Left ventricle myocardium inferior (tissue), 1 donor: Measurements from ENCODE around the gene OSBPL8. TPM values are rescaled to one million over a fixed set of nuclear protein-coding genes. Genes with fewer than 3 reads are reported as not detected.

ENCODE experiments used
- DNase-seq: peaks from one replicate; pipeline ENCODE4 v3.0.0-alpha.2; 2020
- H3K27ac ChIP-seq: fragments of 200-600 bp; replicated peaks from 2 replicates; pipeline ENCODE4 v1.8.0; 2021
- H3K27me3 ChIP-seq: fragments of 200-600 bp; 2 replicates; pipeline ENCODE4 v1.8.0; 2021; ENCODE audit warnings: low read depth
- H3K36me3 ChIP-seq: fragments of 200-600 bp; 2 replicates; pipeline ENCODE4 v1.8.0; 2021
- H3K4me1 ChIP-seq: fragments of 200-600 bp; 2 replicates; pipeline ENCODE4 v1.8.0; 2021
- H3K4me3 ChIP-seq: fragments of 200-600 bp; 2 replicates; pipeline ENCODE4 v1.8.0; 2021; ENCODE audit warnings: mild to moderate bottlenecking, moderate library complexity
- H3K9me3 ChIP-seq: fragments of 200-600 bp; replicated peaks from 2 replicates; pipeline ENCODE4 v1.8.0; 2021
- CTCF ChIP-seq: fragments of 200-600 bp; IDR thresholded peaks from 2 replicates; pipeline ENCODE4 v1.8.0; 2021; ENCODE audit warnings: antibody characterized with exemption, mild to moderate bottlenecking, borderline replicate concordance
- intact Hi-C: fragments of 100-400 bp; cut with micrococcal nuclease; formaldehyde crosslinking; loops from one replicate; pipeline ENCODE4 v1.11.0; 2022
- total RNA-seq: library from RNA; stranded (reverse); fragmentation: NEBNext Ultra II Directional; extraction: Animal tissue kit (Norgen Biotek cat#: 25700); gene quantifications from one replicate; pipeline ENCODE4 v1.2.1, GENCODE V29; 2021
- donor health status: DM: no; HTN: yes; CAD: no; lungs with severe emphysema.

The OSBPL8 gene
- total RNA-seq, 1 donor from 2014 or later = 28.9 TPM

- intact Hi-C loops = no loop called here
- peaks cover 45% of the 10 kb centered on the region for H3K4me1 ChIP-seq
- no peak for TF ChIP-seq CTCF
- no peaks in the 10 kb centered on the region for H3K9me3 ChIP-seq
- no peaks in the 10 kb centered on the region for H3K36me3 ChIP-seq
- H3K27ac ChIP-seq = peak overlapping the region; percentile 84
- DNase-seq = no peak
- peak overlapping the region; percentile 29 for H3K4me3 ChIP-seq
- no peaks in the 10 kb centered on the region for H3K27me3 ChIP-seq
Measured at GRCh38 chr12:76470028-76470939, 89.3 kb downstream of the OSBPL8 start.

- intact Hi-C loops = no loop called here
- Histone ChIP-seq H3K27ac (peak overlapping the region; percentile 62), H3K27me3 (no peaks in the 10 kb centered on the region), H3K4me3 (no peak overlapping the region), H3K9me3 (no peaks in the 10 kb centered on the region), H3K36me3 (no peaks in the 10 kb centered on the region), H3K4me1 (peaks cover 51% of the 10 kb centered on the region)
- no peak for TF ChIP-seq CTCF
- DNase-seq = no peak
Measured at GRCh38 chr12:76464631-76465166, 94.9 kb downstream of the OSBPL8 start.

GRCh38 chr12:76462668-76463224 is 96.8 kb downstream of the OSBPL8 start:
- H3K27me3 ChIP-seq = no peaks in the 10 kb centered on the region
- intact Hi-C loops = no loop called here
- no peaks in the 10 kb centered on the region for H3K36me3 ChIP-seq
- H3K27ac ChIP-seq = no peak overlapping the region
- H3K4me3 ChIP-seq = no peak overlapping the region
- TF ChIP-seq CTCF = no peak
- peaks cover 40% of the 10 kb centered on the region for H3K4me1 ChIP-seq
- no peak for DNase-seq
- H3K9me3 ChIP-seq = no peaks in the 10 kb centered on the region

GRCh38 chr12:76460807-76461206 is 98.8 kb downstream of the OSBPL8 start:
- no peak for DNase-seq
- Histone ChIP-seq H3K27me3 (no peaks in the 10 kb centered on the region), H3K27ac (no peak overlapping the region), H3K9me3 (no peaks in the 10 kb centered on the region), H3K4me1 (peaks cover 38% of the 10 kb centered on the region), H3K4me3 (no peak overlapping the region), H3K36me3 (no peaks in the 10 kb centered on the region)
- TF ChIP-seq CTCF = no peak
- intact Hi-C loops = no loop called here

- no peak for TF ChIP-seq CTCF
- Histone ChIP-seq H3K27ac (no peak overlapping the region), H3K4me3 (no peak overlapping the region), H3K9me3 (no peaks in the 10 kb centered on the region), H3K27me3 (no peaks in the 10 kb centered on the region), H3K4me1 (peaks cover 25% of the 10 kb centered on the region), H3K36me3 (no peaks in the 10 kb centered on the region)
- intact Hi-C loops = no loop called here
- DNase-seq = no peak
Measured at GRCh38 chr12:76457818-76458217, 101.8 kb downstream of the OSBPL8 start.
